Endothelial cell of umbilical vein (primary cell): ENCODE data around the gene PRRT4. TPM values are rescaled to one million over a fixed set of nuclear protein-coding genes. Genes with fewer than 3 reads are reported as not detected.

Source experiments
- BruUV-seq: library from RNA; stranded (reverse); fragments of 400-500 nt; replicated peaks from 2 replicates; lab custom pipeline; 2021; lab: Mats Ljungman, UMichigan
- CTCF ChIA-PET: fragments of 300-600, 350-600 bp; sonication (Branson Sonifier 250); formaldehyde crosslinking; loops from one replicate; lab custom pipeline; 2021; ENCODE audit warnings: antibody characterized with exemption, inconsistent platforms; lab: Charles Lee
- POLR2A ChIA-PET: fragments of 300-600, 350-600 bp; sonication (Branson Sonifier 250); formaldehyde crosslinking; loops from one replicate; lab custom pipeline; 2021; ENCODE audit warnings: antibody characterized with exemption, inconsistent platforms; lab: Charles Lee
- DNase-seq: peaks from one replicate; pipeline ENCODE4 v3.0.0-alpha.2; 2011; ENCODE audit warnings: low read depth, low spot score
- FAIRE-seq: peaks from 2 replicates; lab custom pipeline; 2011; peaks lifted over from hg19 to GRCh38; lab: Jason Lieb, UNC
- H2AFZ ChIP-seq: 2 replicates; pipeline ENCODE4 v1.6.0; 2012; ENCODE audit warnings: low read depth, low read length, control low read depth, inconsistent platforms
- H3K27ac ChIP-seq: 2 replicates; pipeline ENCODE4 v1.5.1; 2011; ENCODE audit warnings: low read depth, mild to moderate bottlenecking, control low read depth, low read length, moderate library complexity; ENCODE audit not compliant: insufficient read depth
- H3K27me3 ChIP-seq, 2 experiments: 2 replicates each; pipeline versions ENCODE4 v1.6.0 to v1.6.1; 2011; ENCODE audit warnings: low read length in 2 of 2, mixed read lengths in 1 of 2; ENCODE audit not compliant: control insufficient read depth in 2 of 2, insufficient read depth in 2 of 2
- H3K36me3 ChIP-seq, 2 experiments: 2 replicates in 1 of 2; 3 replicates in 1 of 2; pipeline ENCODE4 v1.5.1; 2011; ENCODE audit warnings: low read length in 2 of 2, mild to moderate bottlenecking in 1 of 2, moderate library complexity in 1 of 2; ENCODE audit not compliant: control insufficient read depth in 2 of 2, insufficient read depth in 2 of 2; ENCODE audit errors: extremely low read depth in 1 of 2
- H3K4me1 ChIP-seq: 3 replicates; pipeline ENCODE4 v1.5.1; 2011; ENCODE audit warnings: mild to moderate bottlenecking, low read length; ENCODE audit not compliant: control insufficient read depth, insufficient read depth; ENCODE audit errors: extremely low read depth
- H3K4me2 ChIP-seq: 2 replicates; pipeline ENCODE4 v1.6.1; 2011; ENCODE audit warnings: low read length, control low read depth, mixed read lengths; ENCODE audit not compliant: insufficient read depth
- H3K4me3 ChIP-seq, 3 experiments: fragments of 200-600 bp in 1 of 3; sonication (generic), shearing (Covaris generic) in 1 of 3; replicated peaks in 1 of 3; 2 replicates each; pipeline ENCODE4 v1.5.1; 2011 to 2016; ENCODE audit warnings: control low read depth in 3 of 3, low read length in 3 of 3, mild to moderate bottlenecking in 2 of 3, inconsistent platforms in 1 of 3, low read depth in 1 of 3, moderate library complexity in 1 of 3; ENCODE audit not compliant: insufficient read depth in 1 of 3
- H3K79me2 ChIP-seq: 2 replicates; pipeline ENCODE4 v1.6.0; 2012; ENCODE audit warnings: low read length, inconsistent platforms; ENCODE audit not compliant: control insufficient read depth, insufficient read depth
- H3K9ac ChIP-seq: replicated peaks from 2 replicates; pipeline ENCODE3; 2011; ENCODE audit warnings: low read length, control low read depth; ENCODE audit not compliant: insufficient read depth; ENCODE audit errors: extremely low read depth
- H3K9me1 ChIP-seq: replicated peaks from 3 replicates; pipeline ENCODE4 v1.6.0; 2011; ENCODE audit warnings: mild to moderate bottlenecking, low read length; ENCODE audit not compliant: control insufficient read depth, insufficient read depth; ENCODE audit errors: extremely low read depth
- H3K9me3 ChIP-seq: replicated peaks from 2 replicates; pipeline ENCODE4 v1.5.1; 2012; ENCODE audit warnings: low read length, inconsistent platforms; ENCODE audit not compliant: control insufficient read depth, insufficient read depth
- H4K20me1 ChIP-seq: replicated peaks from 2 replicates; pipeline ENCODE3; 2011; ENCODE audit warnings: mild to moderate bottlenecking, low read length; ENCODE audit not compliant: control insufficient read depth, insufficient read depth; ENCODE audit errors: extremely low read depth
- MYC ChIP-seq: IDR thresholded peaks from one replicate; pipeline ENCODE4 v1.6.1; 2011; ENCODE audit warnings: mild to moderate bottlenecking, low read depth, low read length
- dilution Hi-C: fragments of 300-500 bp; cut with MboI; formaldehyde crosslinking; loops from one replicate; pipeline ENCODE4 v1.15.0; 2019; ENCODE audit warnings: low sequenced_read_pairs; ENCODE audit not compliant: extremely low pct_ligation_motif_present
- intact Hi-C: fragments of 100-400 bp; cut with micrococcal nuclease; formaldehyde crosslinking; loops from one replicate; pipeline ENCODE4 v1.10.0; 2022
- polyA plus RNA-seq, 4 experiments: library from polyadenylated mRNA; depleted of rRNA in 3 of 4; stranded (reverse) in 3 of 4; unstranded in 1 of 4; fragments of >200 nt; gene quantifications; 2 replicates each; pipeline versions ENCODE4 v1.2.1 to v1.2.3, GENCODE V29; 2011 to 2012; ENCODE audit warnings: missing spikeins in 1 of 4
- total RNA-seq: library from RNA; stranded (reverse); gene quantifications from 2 replicates; pipeline ENCODE4 v1.2.3, GENCODE V29; 2021
- TF ChIP-seq, protein P1 (sequence below), 2 donors: IDR thresholded peaks; 1 replicate in 1 of 2; 2 replicates in 1 of 2; pipeline ENCODE4 v1.5.1; 2011; ENCODE audit warnings: low read length in 2 of 2, mild to moderate bottlenecking in 2 of 2, moderate library complexity in 2 of 2, control low read depth in 1 of 2, inconsistent platforms in 1 of 2, low read depth in 1 of 2; ENCODE audit not compliant: insufficient read depth in 1 of 2; ENCODE audit errors: extremely low read depth in 1 of 2

The PRRT4 gene
- total and polyA plus RNA-seq, 2 donors (not counting 3 experiments of a cell fraction or from before 2014, with no cell fraction given): 0.03 TPM; not detected in 1

DNA sequence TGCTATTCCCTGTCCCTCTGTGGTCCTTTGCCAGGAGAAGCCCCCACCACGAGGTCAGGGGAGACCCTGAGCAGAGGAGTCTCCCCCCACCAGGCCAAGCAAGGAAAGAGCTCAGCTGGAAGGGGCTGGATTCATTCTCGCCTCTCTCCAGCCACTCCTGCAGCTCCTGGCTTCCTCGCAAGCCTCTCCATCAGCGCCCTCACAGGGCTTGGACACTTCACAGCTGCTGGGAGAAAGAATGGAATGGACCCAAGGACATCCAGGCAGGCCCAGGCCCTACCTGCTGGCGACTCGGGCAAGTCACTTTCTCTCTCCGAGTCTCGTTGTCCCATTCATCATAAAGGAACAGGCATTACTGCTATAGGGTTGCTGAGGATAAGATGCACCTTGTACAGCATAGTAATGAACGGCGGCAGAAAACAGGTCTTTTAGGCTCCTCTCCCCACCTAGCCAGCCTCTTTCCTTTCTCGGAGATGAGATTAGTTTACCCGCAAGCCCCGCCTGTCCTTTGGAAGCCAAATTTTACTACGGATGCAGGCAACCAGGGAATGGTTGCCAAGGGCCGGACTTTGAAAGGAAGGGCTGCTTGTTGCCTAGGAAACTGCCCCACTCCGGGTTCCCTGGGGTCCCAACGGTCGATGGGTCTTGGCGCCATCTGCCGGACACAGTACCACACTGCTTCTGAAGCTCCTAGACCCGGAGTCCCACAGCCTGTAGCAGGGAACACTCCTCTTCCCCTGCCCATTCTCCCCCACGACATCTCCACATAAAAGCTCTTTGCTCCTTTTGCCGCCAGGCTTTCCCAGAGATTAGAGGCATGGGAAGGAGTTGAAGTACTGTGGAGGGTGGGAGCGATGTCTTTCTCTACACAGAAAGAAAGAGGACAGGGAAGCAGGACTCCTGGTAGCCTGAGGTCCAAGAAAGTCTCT lies 26.0 kb upstream of the PRRT4 start:
- CTCF ChIA-PET: interaction anchor here (0.5 to 20.6 kb wide), 29 partner anchors 9 to 1584 kb away, joined by 3 to 778 read pairs (median 6); partner anchors contain the start of genes HILPDA and RBM28
- Histone ChIP-seq H3K79me2 (no peaks in the 10 kb centered on the region), H3K27ac (no peak overlapping the region), H3K36me3 (no peaks in the 10 kb centered on the region), H3K27me3 (peaks cover 0 to 5% of the 10 kb centered on the region in 2 experiments), H3K4me2 (no peak overlapping the region), H2AFZ (no peak overlapping the region), H3K9ac (no peak overlapping the region), H3K4me3 (no peak overlapping the region), H3K9me3 (no peaks in the 10 kb centered on the region), H4K20me1 (no peaks in the 10 kb centered on the region), H3K4me1 (no peaks in the 10 kb centered on the region), H3K9me1 (no peaks in the 10 kb centered on the region)
- intact Hi-C loops (loop anchor here (1.0 to 2.0 kb wide), 3 partner anchors 27 to 40 kb away; partner anchors contain the start of gene PRRT4), dilution Hi-C loops (no loop called here)
- FAIRE-seq: peak; percentile 85
- DNase-seq: peak; percentile 71
- POLR2A ChIA-PET: interaction anchor here (1.2 kb wide), 1 partner anchor 40 kb away, joined by 4 read pairs; no protein-coding TSS in a partner anchor
- TF ChIP-seq, protein P1, sequence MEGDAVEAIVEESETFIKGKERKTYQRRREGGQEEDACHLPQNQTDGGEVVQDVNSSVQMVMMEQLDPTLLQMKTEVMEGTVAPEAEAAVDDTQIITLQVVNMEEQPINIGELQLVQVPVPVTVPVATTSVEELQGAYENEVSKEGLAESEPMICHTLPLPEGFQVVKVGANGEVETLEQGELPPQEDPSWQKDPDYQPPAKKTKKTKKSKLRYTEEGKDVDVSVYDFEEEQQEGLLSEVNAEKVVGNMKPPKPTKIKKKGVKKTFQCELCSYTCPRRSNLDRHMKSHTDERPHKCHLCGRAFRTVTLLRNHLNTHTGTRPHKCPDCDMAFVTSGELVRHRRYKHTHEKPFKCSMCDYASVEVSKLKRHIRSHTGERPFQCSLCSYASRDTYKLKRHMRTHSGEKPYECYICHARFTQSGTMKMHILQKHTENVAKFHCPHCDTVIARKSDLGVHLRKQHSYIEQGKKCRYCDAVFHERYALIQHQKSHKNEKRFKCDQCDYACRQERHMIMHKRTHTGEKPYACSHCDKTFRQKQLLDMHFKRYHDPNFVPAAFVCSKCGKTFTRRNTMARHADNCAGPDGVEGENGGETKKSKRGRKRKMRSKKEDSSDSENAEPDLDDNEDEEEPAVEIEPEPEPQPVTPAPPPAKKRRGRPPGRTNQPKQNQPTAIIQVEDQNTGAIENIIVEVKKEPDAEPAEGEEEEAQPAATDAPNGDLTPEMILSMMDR (IDR thresholded peaks at IDR 0.05; ENCODE audit: extremely low read depth in 1 of 2, insufficient read depth in 1 of 2, low read depth in 1 of 2, low read length in 2 of 2): peak; percentile 75 to 92
- TF ChIP-seq MYC: no peak
- BruUV-seq: no TSS peak
